Measurements from ENCODE around the gene GTF2H3.

- TF ChIP-seq CTCF (conservative IDR thresholded peaks at IDR 0.05; ENCODE audit: low read depth in 2 of 2) (no peak), JUNB (IDR thresholded peaks at IDR 0.05; ENCODE audit: unreplicated experiment) (no peak), EZH2 (IDR thresholded peaks at IDR 0.05; ENCODE audit: low read depth, unreplicated experiment) (no peak), POLR2AphosphoS5 (IDR thresholded peaks at IDR 0.05; ENCODE audit: low read depth) (no peak), ZNF331 (CRISPR knock-in tag; IDR thresholded peaks at IDR 0.05; ENCODE audit: low read depth) (no peak), EZH2phosphoT487 (IDR thresholded peaks at IDR 0.05; ENCODE audit: unreplicated experiment) (no peak), ZNF114 (CRISPR knock-in tag; IDR thresholded peaks at IDR 0.05) (no peak)
- TF ChIP-seq, protein P1, sequence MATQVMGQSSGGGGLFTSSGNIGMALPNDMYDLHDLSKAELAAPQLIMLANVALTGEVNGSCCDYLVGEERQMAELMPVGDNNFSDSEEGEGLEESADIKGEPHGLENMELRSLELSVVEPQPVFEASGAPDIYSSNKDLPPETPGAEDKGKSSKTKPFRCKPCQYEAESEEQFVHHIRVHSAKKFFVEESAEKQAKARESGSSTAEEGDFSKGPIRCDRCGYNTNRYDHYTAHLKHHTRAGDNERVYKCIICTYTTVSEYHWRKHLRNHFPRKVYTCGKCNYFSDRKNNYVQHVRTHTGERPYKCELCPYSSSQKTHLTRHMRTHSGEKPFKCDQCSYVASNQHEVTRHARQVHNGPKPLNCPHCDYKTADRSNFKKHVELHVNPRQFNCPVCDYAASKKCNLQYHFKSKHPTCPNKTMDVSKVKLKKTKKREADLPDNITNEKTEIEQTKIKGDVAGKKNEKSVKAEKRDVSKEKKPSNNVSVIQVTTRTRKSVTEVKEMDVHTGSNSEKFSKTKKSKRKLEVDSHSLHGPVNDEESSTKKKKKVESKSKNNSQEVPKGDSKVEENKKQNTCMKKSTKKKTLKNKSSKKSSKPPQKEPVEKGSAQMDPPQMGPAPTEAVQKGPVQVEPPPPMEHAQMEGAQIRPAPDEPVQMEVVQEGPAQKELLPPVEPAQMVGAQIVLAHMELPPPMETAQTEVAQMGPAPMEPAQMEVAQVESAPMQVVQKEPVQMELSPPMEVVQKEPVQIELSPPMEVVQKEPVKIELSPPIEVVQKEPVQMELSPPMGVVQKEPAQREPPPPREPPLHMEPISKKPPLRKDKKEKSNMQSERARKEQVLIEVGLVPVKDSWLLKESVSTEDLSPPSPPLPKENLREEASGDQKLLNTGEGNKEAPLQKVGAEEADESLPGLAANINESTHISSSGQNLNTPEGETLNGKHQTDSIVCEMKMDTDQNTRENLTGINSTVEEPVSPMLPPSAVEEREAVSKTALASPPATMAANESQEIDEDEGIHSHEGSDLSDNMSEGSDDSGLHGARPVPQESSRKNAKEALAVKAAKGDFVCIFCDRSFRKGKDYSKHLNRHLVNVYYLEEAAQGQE (IDR thresholded peaks at IDR 0.05; ENCODE audit: unreplicated experiment): no peak
These were observed 63.0 kb downstream of the GTF2H3 start for GRCh38 chr12:123696646-123697045.

All from GM23338 (cell line).